ENCODE data around the gene ROCK2. TPM values are rescaled to one million over a fixed set of nuclear protein-coding genes. Genes with fewer than 3 reads are reported as not detected.
A peak's percentile ranks its signal among the peaks of the same experiment; 100 is the strongest.

Gene ROCK2
- total RNA-seq, 4 donors from 2014 or later: 90.0 to 119 (median 101) TPM

- H3K4me1 ChIP-seq: peaks cover 15 to 33% (median 26%) of the 10 kb centered on the region in 4 donors
- TF ChIP-seq POLR2AphosphoS5 (IDR thresholded peaks at IDR 0.05) (peak; percentile 70 to 71), EP300 (IDR thresholded peaks at IDR 0.05) (no peak), POLR2A (IDR thresholded peaks at IDR 0.05; ENCODE audit: low read depth) (peak; percentile 55), CTCF (IDR thresholded peaks at IDR 0.05) (no peak)
- peak overlapping the region; percentile 88 to 93 (median 92) for H3K27ac ChIP-seq (replicated peaks in 1 of 4)
- H3K27me3 ChIP-seq: no peaks in the 10 kb centered on the region
- H3K36me3 ChIP-seq: no peaks in the 10 kb centered on the region
- peak; percentile 100 for DNase-seq (ENCODE audit: extremely low spot score)
- 2% methylated on average over 28 of the region's 49 CpGs for WGBS
- intact Hi-C loops (cut with DNase I): loop anchor here (2.0 kb wide), 1 partner anchor 22 kb away; a partner anchor contains a TSS
- no peaks in the 10 kb centered on the region for H3K9me3 ChIP-seq
- H3K4me3 ChIP-seq: peak overlapping the region; percentile 71 to 84 (median 79)
These were observed 189.5 kb downstream of the ROCK2 start for GRCh38 chr2:11154923-11155380.

GRCh38 chr2:11154016-11154922, 190.2 kb downstream of the ROCK2 start:
- no peaks in the 10 kb centered on the region for H3K9me3 ChIP-seq
- WGBS: 68% methylated on average over 31 of the region's 35 CpGs
- H3K27ac ChIP-seq (replicated peaks in 1 of 4): peak overlapping the region; percentile 88 to 93 (median 92)
- no peaks in the 10 kb centered on the region for H3K27me3 ChIP-seq
- no peaks in the 10 kb centered on the region for H3K36me3 ChIP-seq
- H3K4me1 ChIP-seq: peaks cover 15 to 33% (median 26%) of the 10 kb centered on the region in 4 donors
- no peak for DNase-seq (ENCODE audit: extremely low spot score)
- H3K4me3 ChIP-seq: peak overlapping the region; percentile 53 to 83 (median 62)
- TF ChIP-seq CTCF (IDR thresholded peaks at IDR 0.05) (no peak), POLR2A (IDR thresholded peaks at IDR 0.05; ENCODE audit: low read depth) (no peak), EP300 (IDR thresholded peaks at IDR 0.05) (no peak), POLR2AphosphoS5 (IDR thresholded peaks at IDR 0.05) (no peak)
- intact Hi-C loops (cut with DNase I): loop anchor here (2.0 kb wide), 1 partner anchor 21 kb away; a partner anchor contains a TSS

GRCh38 chr2:11152591-11152990, 191.8 kb downstream of the ROCK2 start:
- 87% methylated on average over 3 of the region's 6 CpGs for WGBS
- DNase-seq (ENCODE audit: extremely low spot score): no peak
- H3K9me3 ChIP-seq: no peaks in the 10 kb centered on the region
- no peak overlapping the region for H3K4me3 ChIP-seq
- TF ChIP-seq POLR2AphosphoS5 (IDR thresholded peaks at IDR 0.05): no peak
- no peak for TF ChIP-seq CTCF (IDR thresholded peaks at IDR 0.05)
- no peak for TF ChIP-seq EP300 (IDR thresholded peaks at IDR 0.05)
- TF ChIP-seq POLR2A (IDR thresholded peaks at IDR 0.05; ENCODE audit: low read depth): no peak
- intact Hi-C loops (cut with DNase I): no loop called here
- H3K4me1 ChIP-seq: peaks cover 15 to 31% (median 26%) of the 10 kb centered on the region in 4 donors
- no peaks in the 10 kb centered on the region for H3K36me3 ChIP-seq
- H3K27me3 ChIP-seq: no peaks in the 10 kb centered on the region
- H3K27ac ChIP-seq (replicated peaks in 1 of 4): no peak overlapping the region

- no peak for DNase-seq (ENCODE audit: extremely low spot score)
- no peaks in the 10 kb centered on the region for H3K36me3 ChIP-seq
- H3K27me3 ChIP-seq: no peaks in the 10 kb centered on the region
- H3K4me3 ChIP-seq: no peak overlapping the region
- H3K27ac ChIP-seq (replicated peaks in 1 of 4): no peak overlapping the region
- intact Hi-C loops (cut with DNase I): no loop called here
- peaks cover 0 to 4% (median 0%) of the 10 kb centered on the region in 4 donors for H3K9me3 ChIP-seq
- 46% methylated on average over 2 of the region's 3 CpGs for WGBS
- no peaks in the 10 kb centered on the region for H3K4me1 ChIP-seq
- no peak for TF ChIP-seq EP300 (IDR thresholded peaks at IDR 0.05)
- no peak for TF ChIP-seq CTCF (IDR thresholded peaks at IDR 0.05)
- TF ChIP-seq POLR2AphosphoS5 (IDR thresholded peaks at IDR 0.05): no peak
- no peak for TF ChIP-seq POLR2A (IDR thresholded peaks at IDR 0.05; ENCODE audit: low read depth)
These were observed 197.2 kb downstream of the ROCK2 start for GRCh38 chr2:11147263-11147662.
